ENCODE results near the gene PIK3R2.
"Not testable (repeated sequence)": the region's sequence is repeated elsewhere in the genome, so short reads cannot be mapped to it uniquely, and the experiment has no call there.

GRCh38 chr19:18159059-18159616, 6.2 kb downstream of the PIK3R2 start:
- TF ChIP-seq YY1 (IDR thresholded peaks at IDR 0.05; ENCODE audit: insufficient read depth, insufficient read length); ZNF274 (IDR thresholded peaks at IDR 0.05; ENCODE audit: low read depth, low read length): not testable (repeated sequence)
